Measurements from ENCODE around the gene LINGO4.

DNA sequence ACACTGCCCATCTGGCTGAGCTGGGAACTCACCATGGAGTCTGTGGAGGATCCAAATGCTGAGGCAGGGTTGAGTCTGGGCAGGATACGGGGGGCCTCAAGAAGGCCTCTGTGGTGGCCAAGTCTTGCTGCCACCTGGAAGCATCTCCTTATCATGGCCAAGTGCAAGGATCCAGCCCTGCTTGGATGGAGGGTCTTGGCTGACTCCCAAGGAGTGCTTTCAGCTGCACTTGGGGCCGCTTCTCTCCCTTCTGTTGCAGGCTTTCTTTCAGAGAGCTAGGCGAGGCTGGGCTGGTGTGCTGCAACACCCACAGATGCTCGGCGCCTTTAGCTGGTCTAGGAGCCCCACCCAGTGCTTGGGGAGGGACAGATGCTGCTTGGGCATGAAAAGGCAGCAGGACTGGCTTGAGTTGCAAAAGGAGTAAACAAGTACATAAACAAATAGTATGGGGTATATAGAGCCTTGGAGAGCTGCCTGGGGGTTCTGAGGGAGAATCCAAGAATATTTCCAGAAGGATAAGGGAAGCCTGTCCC lies 48.3 kb upstream of the LINGO4 start, which contains the start of gene THEM5:
- TF ChIP-seq, protein P1, sequence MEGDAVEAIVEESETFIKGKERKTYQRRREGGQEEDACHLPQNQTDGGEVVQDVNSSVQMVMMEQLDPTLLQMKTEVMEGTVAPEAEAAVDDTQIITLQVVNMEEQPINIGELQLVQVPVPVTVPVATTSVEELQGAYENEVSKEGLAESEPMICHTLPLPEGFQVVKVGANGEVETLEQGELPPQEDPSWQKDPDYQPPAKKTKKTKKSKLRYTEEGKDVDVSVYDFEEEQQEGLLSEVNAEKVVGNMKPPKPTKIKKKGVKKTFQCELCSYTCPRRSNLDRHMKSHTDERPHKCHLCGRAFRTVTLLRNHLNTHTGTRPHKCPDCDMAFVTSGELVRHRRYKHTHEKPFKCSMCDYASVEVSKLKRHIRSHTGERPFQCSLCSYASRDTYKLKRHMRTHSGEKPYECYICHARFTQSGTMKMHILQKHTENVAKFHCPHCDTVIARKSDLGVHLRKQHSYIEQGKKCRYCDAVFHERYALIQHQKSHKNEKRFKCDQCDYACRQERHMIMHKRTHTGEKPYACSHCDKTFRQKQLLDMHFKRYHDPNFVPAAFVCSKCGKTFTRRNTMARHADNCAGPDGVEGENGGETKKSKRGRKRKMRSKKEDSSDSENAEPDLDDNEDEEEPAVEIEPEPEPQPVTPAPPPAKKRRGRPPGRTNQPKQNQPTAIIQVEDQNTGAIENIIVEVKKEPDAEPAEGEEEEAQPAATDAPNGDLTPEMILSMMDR (conservative IDR thresholded peaks at IDR 0.05 in 1 of 2, IDR thresholded peaks at IDR 0.05 in 1 of 2; ENCODE audit: low read depth in 1 of 2, low read length in 2 of 2) = no peak
- no peak for TF ChIP-seq EZH2 (IDR thresholded peaks at IDR 0.05; ENCODE audit: low read length, missing control alignments)
